ENCODE results near the gene TEX13B.
"Not testable (repeated sequence)": the region's sequence is repeated elsewhere in the genome, so short reads cannot be mapped to it uniquely, and the experiment has no call there.

Gene TEX13B

GRCh38 chrX:107982356-107982755, at the start of gene TEX13B:
TEX13B (minus strand) TSS chrX:107982370; CDS start chrX:107982127, 243 bp downstream.
- DNase-seq (ENCODE audit: low spot score): no peak

GRCh38 chrX:108029928-108030711, 48.0 kb upstream of the TEX13B start:
- DNase-seq (ENCODE audit: low spot score): no peak

GRCh38 chrX:108028854-108029253, 46.7 kb upstream of the TEX13B start:
- no peak for DNase-seq (ENCODE audit: low spot score)

GRCh38 chrX:108025954-108026600, 43.9 kb upstream of the TEX13B start:
- no peak for DNase-seq (ENCODE audit: low spot score)

- DNase-seq (ENCODE audit: low spot score): no peak
Observed at GRCh38 chrX:108025376-108025775, 43.2 kb upstream of the TEX13B start.

GRCh38 chrX:108022491-108023089, 40.4 kb upstream of the TEX13B start:
- no peak for DNase-seq (ENCODE audit: low spot score)

GRCh38 chrX:108020631-108021030, 38.5 kb upstream of the TEX13B start:
- peak; percentile 12 for DNase-seq (ENCODE audit: low spot score)

GRCh38 chrX:108019382-108019875, 37.3 kb upstream of the TEX13B start:
- DNase-seq (ENCODE audit: low spot score): no peak

GRCh38 chrX:108018656-108019381, 36.6 kb upstream of the TEX13B start:
- DNase-seq (ENCODE audit: low spot score): no peak

GRCh38 chrX:108001218-108001814, 19.1 kb upstream of the TEX13B start:
- peak; percentile 3 for DNase-seq (ENCODE audit: low spot score)

- DNase-seq (ENCODE audit: low spot score): no peak
Observed at GRCh38 chrX:108000751-108001150, 18.6 kb upstream of the TEX13B start.

GRCh38 chrX:107996124-107996523, 14.0 kb upstream of the TEX13B start:
- DNase-seq (ENCODE audit: low spot score): no peak

GRCh38 chrX:107985033-107985432, 2.9 kb upstream of the TEX13B start:
- DNase-seq (ENCODE audit: low spot score): no peak

- no peak for DNase-seq (ENCODE audit: low spot score)
Observed at GRCh38 chrX:107979534-107979933, 2.6 kb downstream of the TEX13B start.

GRCh38 chrX:107978707-107979307, 3.4 kb downstream of the TEX13B start:
- DNase-seq (ENCODE audit: low spot score): no peak

GRCh38 chrX:107978071-107978470, 4.1 kb downstream of the TEX13B start:
- DNase-seq (ENCODE audit: low spot score): no peak

GRCh38 chrX:107971636-107972035, 10.5 kb downstream of the TEX13B start:
- DNase-seq (ENCODE audit: low spot score): no peak

GRCh38 chrX:107970073-107970472, 12.1 kb downstream of the TEX13B start:
- DNase-seq (ENCODE audit: low spot score): no peak

- DNase-seq (ENCODE audit: low spot score): no peak
Observed at GRCh38 chrX:107968623-107969022, 13.5 kb downstream of the TEX13B start.

- DNase-seq (ENCODE audit: low spot score): not testable (repeated sequence)
Observed at GRCh38 chrX:107955337-107955736, 26.8 kb downstream of the TEX13B start.

GRCh38 chrX:107940095-107940494, 42.1 kb downstream of the TEX13B start:
- DNase-seq (ENCODE audit: low spot score): no peak

GRCh38 chrX:107936434-107936730, 45.8 kb downstream of the TEX13B start:
- no peak for DNase-seq (ENCODE audit: low spot score)

Measured in hematopoietic multipotent progenitor cell treated with erythropoietin and hydrocortisone succinate and interleukin-3 and kit ligand, for 15 days (in vitro differentiated cells).